ENCODE results near the gene EXOC7.

Gene EXOC7

GRCh38 chr17:76138896-76139752, 35.5 kb upstream of the EXOC7 start:
- no peak for DNase-seq (ENCODE audit: low read depth)

- no peak for DNase-seq (ENCODE audit: low read depth)
Measured at GRCh38 chr17:76138234-76138895, 34.8 kb upstream of the EXOC7 start.

GRCh38 chr17:76137351-76138233, 34.0 kb upstream of the EXOC7 start:
- DNase-seq (ENCODE audit: low read depth), result no peak

GRCh38 chr17:76137001-76137350, 33.4 kb upstream of the EXOC7 start:
- no peak for DNase-seq (ENCODE audit: low read depth)

GRCh38 chr17:76136276-76137000, 32.9 kb upstream of the EXOC7 start:
- no peak for DNase-seq (ENCODE audit: low read depth)

GRCh38 chr17:76135810-76136188, 32.2 kb upstream of the EXOC7 start:
- no peak for DNase-seq (ENCODE audit: low read depth)

GRCh38 chr17:76134911-76135809, 31.6 kb upstream of the EXOC7 start:
- DNase-seq (ENCODE audit: low read depth), result no peak

- DNase-seq (ENCODE audit: low read depth), result no peak
Measured at GRCh38 chr17:76132574-76133338, 29.2 kb upstream of the EXOC7 start.

- DNase-seq (ENCODE audit: low read depth), result no peak
Measured at GRCh38 chr17:76131692-76132573, 28.3 kb upstream of the EXOC7 start.

- DNase-seq (ENCODE audit: low read depth), result no peak
Measured at GRCh38 chr17:76131051-76131691, 27.6 kb upstream of the EXOC7 start.

- DNase-seq (ENCODE audit: low read depth), result no peak
Measured at GRCh38 chr17:76130473-76130872, 26.9 kb upstream of the EXOC7 start.

GRCh38 chr17:76125922-76126321, 22.3 kb upstream of the EXOC7 start:
- DNase-seq (ENCODE audit: low read depth), result no peak

- no peak for DNase-seq (ENCODE audit: low read depth)
Measured at GRCh38 chr17:76125391-76125675, 21.7 kb upstream of the EXOC7 start.

- DNase-seq (ENCODE audit: low read depth), result no peak
Measured at GRCh38 chr17:76124582-76125390, 21.2 kb upstream of the EXOC7 start.

GRCh38 chr17:76123749-76124581, 20.4 kb upstream of the EXOC7 start:
- DNase-seq (ENCODE audit: low read depth), result no peak

- no peak for DNase-seq (ENCODE audit: low read depth)
Measured at GRCh38 chr17:76123191-76123499, 19.6 kb upstream of the EXOC7 start.
